Ovary (tissue), 9 donors: Measurements from ENCODE around the gene STAT5B. TPM values are rescaled to one million over a fixed set of nuclear protein-coding genes. Genes with fewer than 3 reads are reported as not detected.

Experiments used
- DNase-seq, 5 donors: peaks; one replicate each; pipeline ENCODE4 v3.0.0-alpha.2; 2019 to 2020
- H3K27ac ChIP-seq, 2 donors: fragments of 200-600 bp; one replicate each; pipeline versions ENCODE4 v1.5.1 to v1.8.0; 2019 to 2022
- H3K27me3 ChIP-seq: fragments of 200-600 bp; one replicate; pipeline ENCODE4 v1.8.0; 2022
- H3K36me3 ChIP-seq: fragments of 200-600 bp; sonication (generic); one replicate; pipeline ENCODE4 v1.5.1; 2019
- H3K4me1 ChIP-seq: one replicate; pipeline ENCODE4 v1.8.1; 2013; ENCODE audit warnings: mild to moderate bottlenecking, moderate library complexity; ENCODE audit not compliant: insufficient read depth
- H3K4me3 ChIP-seq: fragments of 200-600 bp; sonication (generic); one replicate; pipeline ENCODE4 v1.5.1; 2017
- H3K9me3 ChIP-seq, 2 donors: fragments of 200-600 bp in 1 of 2; sonication (generic) in 1 of 2; one replicate each; pipeline versions ENCODE4 v1.5.1 to v1.8.1; 2013 to 2019; ENCODE audit warnings: mild to moderate bottlenecking in 1 of 2, moderate library complexity in 1 of 2
- CTCF ChIP-seq, 3 donors: fragments of 450-650 bp in 2 of 3; fragments of 200-600 bp in 1 of 3; IDR thresholded peaks; one replicate each; pipeline versions ENCODE4 v1.5.1 to v1.8.0; 2016 to 2022; ENCODE audit warnings: antibody characterized with exemption in 3 of 3, mild to moderate bottlenecking in 1 of 3
- EP300 ChIP-seq: sonication (generic); formaldehyde crosslinking; IDR thresholded peaks from one replicate; pipeline ENCODE4 v1.6.1; 2017; ENCODE audit warnings: antibody characterized with exemption
- POLR2A ChIP-seq: fragments of 450-650 bp; IDR thresholded peaks from one replicate; pipeline ENCODE4 v1.6.1; 2017; ENCODE audit warnings: antibody characterized with exemption, mild to moderate bottlenecking, moderate library complexity
- WGBS, 3 donors: extraction: QIAGEN DNeasy Blood & Tissue Kit in 1 of 3; methylation state at CpG; one replicate each; pipeline versions ENCODE4 v1.1.5 to v1.1.7; 2013 to 2017; 5-methylcytosine and 5-hydroxymethylcytosine counted together
- intact Hi-C, 4 donors: fragments of 100-400 bp; cut with DNase I; formaldehyde crosslinking; loops; one replicate each; pipeline versions ENCODE4 v1.11.0 to v1.15.1; 2022 to 2023
- polyA plus RNA-seq, 2 donors: library from polyadenylated mRNA; stranded (reverse); fragments of 200-250 nt in 1 of 2; fragments of 350-450 nt in 1 of 2; fragmentation: Illumina TruSeq in 1 of 2; extraction: RNeasy Lipid Tissue Mini Kit (QIAGEN cat#74804) in 1 of 2; gene quantifications; one replicate each; pipeline ENCODE4 v1.2.3, GENCODE V29; 2013 to 2014
- total RNA-seq, 7 donors: library from RNA; depleted of rRNA in 2 of 7; stranded (reverse); fragments of >200 nt in 2 of 7; fragmentation: NEBNext Ultra II Directional in 3 of 7; extraction: Animal tissue kit (Norgen Biotek cat#: 25700) in 3 of 7; gene quantifications; one replicate each; pipeline versions ENCODE4 v1.1.0 to v1.2.4, GENCODE V29; 2016 to 2023
- donor health status: DM: no; HTN: no; CAD: no; lungs with moderate emphysema.
- donor health status: DM: no; HTN: no; CAD: no.
- donor health status: Bipolar disorder and iron deficiency.
- donor health status: DM: yes; HTN: yes; CAD: no.
- donor health status: DM: no; HTN: no; CAD: no.
- donor health status: DM: yes; HTN: yes; CAD: no.

The STAT5B gene
- total and polyA plus RNA-seq, 9 donors: 66.1 to 176 (median 108) TPM

- Histone ChIP-seq H3K9me3 (no peaks in the 10 kb centered on the region), H3K4me3 (no peak overlapping the region), H3K4me1 (peaks cover 16% of the 10 kb centered on the region), H3K27me3 (no peaks in the 10 kb centered on the region), H3K36me3 (no peaks in the 10 kb centered on the region), H3K27ac (no peak overlapping the region)
- TF ChIP-seq POLR2A (no peak), CTCF (IDR thresholded peaks at IDR 0.05) (no peak), EP300 (no peak)
- WGBS, 3 donors: 72 to 82% (median 79%) methylated on average over 14 of the region's 14 CpGs
- intact Hi-C loops: loop anchor here in 1 of 4 donors (5.0 kb wide), 1 partner anchor 203 kb away; no protein-coding TSS in a partner anchor
- DNase-seq: no peak
Observed at GRCh38 chr17:42313773-42314566, 37.8 kb upstream of the STAT5B start.

DNA sequence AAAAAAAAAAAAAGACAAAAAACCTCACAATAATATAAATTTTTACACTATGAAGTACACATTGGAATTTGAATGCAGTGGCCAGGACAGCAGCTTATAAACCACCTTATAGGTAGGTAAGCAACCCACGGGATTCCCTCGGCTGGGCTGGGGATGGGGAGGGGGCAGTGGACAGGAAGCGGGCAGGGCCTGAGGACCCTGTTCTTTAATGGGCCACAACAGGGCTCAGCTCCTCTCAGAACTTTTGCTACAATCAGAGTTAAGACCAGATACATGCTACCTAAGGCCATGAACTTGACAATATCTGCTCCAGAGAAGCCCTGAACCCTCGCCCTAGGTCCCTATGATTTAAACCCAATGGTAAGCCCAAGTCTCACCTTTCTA lies 37.2 kb upstream of the STAT5B start:
- Histone ChIP-seq H3K4me1 (peaks cover 17% of the 10 kb centered on the region), H3K36me3 (no peaks in the 10 kb centered on the region), H3K4me3 (no peak overlapping the region), H3K27me3 (no peaks in the 10 kb centered on the region), H3K9me3 (no peaks in the 10 kb centered on the region), H3K27ac (no peak overlapping the region)
- WGBS, 3 donors: 85 to 88% (median 86%) methylated on average over 4 of the region's 4 CpGs
- intact Hi-C loops: loop anchor here in 1 of 4 donors (5.0 kb wide), 1 partner anchor 204 kb away; no protein-coding TSS in a partner anchor
- no peak for TF ChIP-seq EP300
- DNase-seq: no peak

DNA sequence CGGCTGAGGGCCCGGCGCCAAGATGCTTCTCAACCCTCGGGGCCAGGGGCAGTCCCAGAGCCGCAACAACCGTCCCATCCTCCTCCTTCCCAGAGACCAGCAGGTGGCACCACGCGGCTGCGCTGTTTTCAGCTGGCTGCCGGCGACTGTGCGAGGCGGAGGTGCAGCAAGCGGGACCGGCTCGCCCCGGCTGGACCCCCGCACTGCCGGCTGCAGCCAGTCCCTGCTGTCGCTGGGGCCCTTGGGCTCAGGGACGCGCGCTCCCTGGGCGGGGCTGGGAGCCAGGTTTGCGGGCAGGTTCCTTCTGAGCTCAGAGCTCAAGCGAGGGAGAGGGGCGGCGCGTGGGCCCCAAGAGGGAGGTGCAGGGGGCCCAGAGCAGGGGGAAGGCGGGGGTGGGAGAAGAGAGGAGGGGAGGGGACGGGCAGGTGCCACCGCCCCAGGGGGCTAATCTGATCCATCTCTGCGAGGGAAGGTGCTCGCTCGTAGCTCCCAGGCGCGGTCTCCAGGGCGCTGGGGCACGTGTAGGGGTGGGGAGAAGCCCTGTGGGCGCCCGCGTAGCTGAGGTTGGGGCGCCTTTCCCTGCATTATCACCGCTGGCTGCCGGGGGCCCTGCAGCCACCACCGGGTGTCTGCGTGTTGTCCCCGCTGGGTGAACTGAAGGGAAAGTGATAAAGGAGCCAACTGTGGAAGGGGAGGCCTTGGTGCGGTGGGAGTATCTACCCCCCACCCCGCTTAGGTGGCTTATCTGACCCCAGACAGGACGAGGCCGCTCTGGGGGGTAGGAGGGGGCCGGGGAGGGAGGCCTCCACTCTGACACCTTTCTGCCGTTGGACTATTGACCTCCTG lies 36.3 kb upstream of the STAT5B start:
- no peaks in the 10 kb centered on the region for H3K9me3 ChIP-seq
- intact Hi-C loops: loop anchor here in 1 of 4 donors (5.0 kb wide), 1 partner anchor 205 kb away; no protein-coding TSS in a partner anchor
- 13 to 30% (median 20%) methylated on average over 41 to 54 of the region's 54 CpGs for WGBS, 3 donors
- peak overlapping the region; percentile 22 for H3K4me3 ChIP-seq
- H3K27me3 ChIP-seq: no peaks in the 10 kb centered on the region
- peak overlapping the region; percentile 43 to 92 for H3K27ac ChIP-seq
- H3K4me1 ChIP-seq: peaks cover 20% of the 10 kb centered on the region
- DNase-seq: peak; percentile 89 to 92 (median 90)
- TF ChIP-seq POLR2A (peak; percentile 16), EP300 (no peak), CTCF (IDR thresholded peaks at IDR 0.05) (peak; percentile 64 to 81 (median 79))
- no peaks in the 10 kb centered on the region for H3K36me3 ChIP-seq

DNA sequence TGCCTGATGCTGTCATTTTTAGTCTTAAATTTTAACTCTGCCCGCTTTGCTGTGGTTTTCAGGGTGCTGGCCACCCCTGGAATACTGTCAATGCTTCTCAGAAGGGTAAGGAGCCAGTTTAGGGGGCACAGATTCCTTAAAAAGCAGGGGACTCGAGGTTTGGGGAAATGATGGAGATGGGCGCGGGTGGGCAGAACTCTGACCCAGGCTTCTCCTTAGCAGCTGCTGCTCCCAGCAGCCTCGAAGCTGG lies 35.8 kb upstream of the STAT5B start:
- WGBS, 3 donors: 7 to 15% (median 8%) methylated on average over 5 of the region's 5 CpGs
- Histone ChIP-seq H3K4me3 (no peak overlapping the region), H3K27ac (peak overlapping the region; percentile 43 to 92), H3K4me1 (peaks cover 20% of the 10 kb centered on the region), H3K36me3 (no peaks in the 10 kb centered on the region), H3K9me3 (no peaks in the 10 kb centered on the region), H3K27me3 (no peaks in the 10 kb centered on the region)
- DNase-seq: peak in 1 of 5 donors; percentile 45
- intact Hi-C loops: loop anchor here in 1 of 4 donors (5.0 kb wide), 1 partner anchor 205 kb away; no protein-coding TSS in a partner anchor
- TF ChIP-seq POLR2A: no peak
- no peak for TF ChIP-seq CTCF (IDR thresholded peaks at IDR 0.05)
- TF ChIP-seq EP300: no peak
